Measurements from ENCODE around the gene VSTM4.

DNA sequence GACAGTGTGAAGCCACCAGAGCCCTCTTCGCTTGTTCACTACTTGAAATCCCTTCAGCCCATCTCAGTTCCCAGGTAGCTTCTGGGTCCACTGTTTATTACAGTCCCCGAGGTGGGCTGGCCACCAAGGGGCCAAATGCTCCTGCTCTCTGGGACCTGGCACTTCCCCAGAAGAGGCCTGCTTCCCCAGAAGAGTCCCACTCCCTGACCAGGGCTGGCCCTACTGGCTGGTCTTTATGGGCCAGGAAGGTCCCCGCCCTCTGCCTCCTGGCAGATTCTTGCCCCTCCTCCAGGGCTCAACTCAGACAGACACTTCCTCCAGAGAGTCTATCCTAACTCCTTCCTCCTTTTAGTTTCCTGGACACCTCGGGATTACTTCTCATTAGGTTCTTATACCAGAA is 105.0 kb downstream of the VSTM4 start:
- TF ChIP-seq CTCF (IDR thresholded peaks at IDR 0.05) = no peak
- no peak for TF ChIP-seq EZH2 (IDR thresholded peaks at IDR 0.05; ENCODE audit: borderline replicate concordance, insufficient read depth, low read depth, low read length, poor library complexity, severe bottlenecking)

Measured in B cell (primary cell).